Muscle layer of duodenum (tissue), 2 donors: ENCODE data around the gene PEX14.

ENCODE experiments used
- H3K27ac ChIP-seq: one replicate; pipeline ENCODE4 v1.7.0; 2013; ENCODE audit warnings: mild to moderate bottlenecking, low read length
- H3K27me3 ChIP-seq: one replicate; pipeline ENCODE4 v1.7.0; 2013; ENCODE audit warnings: low read depth, mild to moderate bottlenecking, control low read depth, low read length
- H3K36me3 ChIP-seq, 2 donors: one replicate each; pipeline ENCODE4 v1.7.0; 2013; ENCODE audit warnings: low read length in 2 of 2, control low read depth in 1 of 2, mild to moderate bottlenecking in 1 of 2; ENCODE audit not compliant: insufficient read depth in 2 of 2, control insufficient read depth in 1 of 2
- H3K4me1 ChIP-seq, 2 donors: one replicate each; pipeline ENCODE4 v1.7.0; 2013; ENCODE audit warnings: low read length in 2 of 2, mild to moderate bottlenecking in 2 of 2, control low read depth in 1 of 2, moderate library complexity in 1 of 2; ENCODE audit not compliant: insufficient read depth in 2 of 2, control insufficient read depth in 1 of 2
- H3K4me3 ChIP-seq, 2 donors: one replicate each; pipeline ENCODE4 v1.7.0; 2013; ENCODE audit warnings: low read length in 2 of 2, low read depth in 1 of 2, mild to moderate bottlenecking in 1 of 2
- H3K9me3 ChIP-seq, 2 donors: one replicate each; pipeline ENCODE4 v1.7.0; 2013; ENCODE audit warnings: low read length in 2 of 2, control low read depth in 1 of 2, mild to moderate bottlenecking in 1 of 2; ENCODE audit not compliant: control insufficient read depth in 1 of 2
- donor health status: healthy.

PEX14 gene

GRCh38 chr1:10437052-10437451 lies 37.7 kb upstream of the PEX14 start:
- peaks cover 0 to 10% of the 10 kb centered on the region in 2 donors for H3K36me3 ChIP-seq
- no peak overlapping the region for H3K4me3 ChIP-seq
- H3K27me3 ChIP-seq: no peaks in the 10 kb centered on the region
- H3K9me3 ChIP-seq: no peaks in the 10 kb centered on the region
- no peaks in the 10 kb centered on the region for H3K4me1 ChIP-seq
- no peak overlapping the region for H3K27ac ChIP-seq

- no peak overlapping the region for H3K4me3 ChIP-seq
- no peaks in the 10 kb centered on the region for H3K4me1 ChIP-seq
- H3K27me3 ChIP-seq: no peaks in the 10 kb centered on the region
- H3K27ac ChIP-seq: no peak overlapping the region
- H3K36me3 ChIP-seq: peaks cover 0 to 10% of the 10 kb centered on the region in 2 donors
- H3K9me3 ChIP-seq: no peaks in the 10 kb centered on the region
Measured at GRCh38 chr1:10438677-10439163, 36.0 kb upstream of the PEX14 start.

GRCh38 chr1:10440305-10440704 lies 34.4 kb upstream of the PEX14 start:
- H3K9me3 ChIP-seq: no peaks in the 10 kb centered on the region
- H3K4me1 ChIP-seq: no peaks in the 10 kb centered on the region
- no peak overlapping the region for H3K4me3 ChIP-seq
- no peak overlapping the region for H3K27ac ChIP-seq
- H3K36me3 ChIP-seq: peaks cover 0 to 21% of the 10 kb centered on the region in 2 donors
- no peaks in the 10 kb centered on the region for H3K27me3 ChIP-seq

GRCh38 chr1:10440794-10441193 lies 34.0 kb upstream of the PEX14 start:
- Histone ChIP-seq H3K27ac (no peak overlapping the region), H3K36me3 (peaks cover 0 to 21% of the 10 kb centered on the region in 2 donors), H3K4me1 (no peaks in the 10 kb centered on the region), H3K4me3 (no peak overlapping the region), H3K9me3 (no peaks in the 10 kb centered on the region), H3K27me3 (no peaks in the 10 kb centered on the region)

GRCh38 chr1:10444248-10444647 lies 30.5 kb upstream of the PEX14 start:
- Histone ChIP-seq H3K27me3 (no peaks in the 10 kb centered on the region), H3K4me1 (no peaks in the 10 kb centered on the region), H3K9me3 (no peaks in the 10 kb centered on the region), H3K4me3 (no peak overlapping the region), H3K27ac (no peak overlapping the region), H3K36me3 (peaks cover 0 to 21% of the 10 kb centered on the region in 2 donors)

- H3K27me3 ChIP-seq: no peaks in the 10 kb centered on the region
- H3K9me3 ChIP-seq: no peaks in the 10 kb centered on the region
- H3K4me1 ChIP-seq: no peaks in the 10 kb centered on the region
- no peak overlapping the region for H3K4me3 ChIP-seq
- H3K36me3 ChIP-seq: peaks cover 0 to 19% of the 10 kb centered on the region in 2 donors
- no peak overlapping the region for H3K27ac ChIP-seq
Measured at GRCh38 chr1:10444795-10445397, 29.9 kb upstream of the PEX14 start.

- H3K36me3 ChIP-seq: peaks cover 0 to 11% of the 10 kb centered on the region in 2 donors
- no peak overlapping the region for H3K27ac ChIP-seq
- no peaks in the 10 kb centered on the region for H3K27me3 ChIP-seq
- H3K4me3 ChIP-seq: no peak overlapping the region
- H3K9me3 ChIP-seq: no peaks in the 10 kb centered on the region
- peaks cover 0 to 15% of the 10 kb centered on the region in 2 donors for H3K4me1 ChIP-seq
Measured at GRCh38 chr1:10446790-10447422, 27.8 kb upstream of the PEX14 start.

GRCh38 chr1:10449751-10450150 lies 25.0 kb upstream of the PEX14 start, which contains the start of gene CORT:
Gene CORT, plus strand, starts transcription at chr1:10450031. Its CDS starts 193 bp downstream, at chr1:10450224.
- no peak within 1 kb of the TSS for H3K4me3 ChIP-seq
- H3K4me1 ChIP-seq: peaks cover 0 to 15% of the 10 kb centered on the region in 2 donors
- no peaks in the 10 kb centered on the region for H3K27me3 ChIP-seq
- H3K36me3 ChIP-seq: peaks cover 0 to 4% of the 10 kb centered on the region in 2 donors
- no peak within 1 kb of the TSS for H3K27ac ChIP-seq
- no peaks in the 10 kb centered on the region for H3K9me3 ChIP-seq

- Histone ChIP-seq H3K27me3 (no peaks in the 10 kb centered on the region), H3K4me1 (peaks cover 0 to 15% of the 10 kb centered on the region in 2 donors), H3K27ac (no peak overlapping the region), H3K4me3 (no peak overlapping the region), H3K36me3 (no peaks in the 10 kb centered on the region), H3K9me3 (no peaks in the 10 kb centered on the region)
Measured at GRCh38 chr1:10450156-10450814, 24.5 kb upstream of the PEX14 start.

- Histone ChIP-seq H3K4me3 (no peak overlapping the region), H3K4me1 (peaks cover 0 to 15% of the 10 kb centered on the region in 2 donors), H3K9me3 (no peaks in the 10 kb centered on the region), H3K27ac (no peak overlapping the region), H3K36me3 (no peaks in the 10 kb centered on the region), H3K27me3 (no peaks in the 10 kb centered on the region)
Measured at GRCh38 chr1:10450836-10451235, 23.9 kb upstream of the PEX14 start.

GRCh38 chr1:10451287-10451686 lies 23.5 kb upstream of the PEX14 start:
- H3K4me3 ChIP-seq: peak overlapping the region in 1 of 2 donors; percentile 9
- H3K36me3 ChIP-seq: no peaks in the 10 kb centered on the region
- H3K4me1 ChIP-seq: peaks cover 0 to 15% of the 10 kb centered on the region in 2 donors
- no peaks in the 10 kb centered on the region for H3K27me3 ChIP-seq
- no peak overlapping the region for H3K27ac ChIP-seq
- H3K9me3 ChIP-seq: no peaks in the 10 kb centered on the region
